22Rv1 (cell line): ENCODE results near the gene VPS72.
A peak's percentile ranks its signal among the peaks of the same experiment; 100 is the strongest.

Experiments
- H3K27ac ChIP-seq: fragments of 450-650 bp; 2 replicates; pipeline ENCODE4 v1.5.1; 2017
- CTCF ChIP-seq: fragments of 450-650 bp; IDR thresholded peaks from 2 replicates; pipeline ENCODE4 v1.5.1; 2017; ENCODE audit warnings: mild to moderate bottlenecking
- ZFX ChIP-seq: fragments of 450-650 bp; IDR thresholded peaks from 2 replicates; pipeline ENCODE4 v1.6.1; 2017; ENCODE audit warnings: antibody characterized with exemption, borderline replicate concordance

VPS72 gene

GRCh38 chr1:151193856-151194255, 3.9 kb upstream of the VPS72 start:
- no peak overlapping the region for H3K27ac ChIP-seq
- no peak for TF ChIP-seq CTCF
- TF ChIP-seq ZFX, result no peak

- TF ChIP-seq CTCF (no peak), ZFX (no peak)
- H3K27ac ChIP-seq, result no peak overlapping the region
Measured at GRCh38 chr1:151193304-151193703, 3.3 kb upstream of the VPS72 start.

GRCh38 chr1:151192047-151192446, 2.0 kb upstream of the VPS72 start:
- TF ChIP-seq ZFX, result no peak
- TF ChIP-seq CTCF, result no peak
- no peak overlapping the region for H3K27ac ChIP-seq

- H3K27ac ChIP-seq, result peak overlapping the region; percentile 69; the same call in 1 of the 2 replicates
Measured at GRCh38 chr1:151188667-151189066, 1.3 kb downstream of the VPS72 start.

- no peak overlapping the region for H3K27ac ChIP-seq
- no peak for TF ChIP-seq ZFX
- no peak for TF ChIP-seq CTCF
Measured at GRCh38 chr1:151187205-151187604, 2.8 kb downstream of the VPS72 start.

- no peak for TF ChIP-seq CTCF
- no peak for TF ChIP-seq ZFX
- H3K27ac ChIP-seq, result no peak overlapping the region
Measured at GRCh38 chr1:151184211-151184610, 5.8 kb downstream of the VPS72 start.

GRCh38 chr1:151176514-151177045, 13.4 kb downstream of the VPS72 start:
- H3K27ac ChIP-seq, result no peak overlapping the region
- TF ChIP-seq ZFX (no peak), CTCF (no peak)

GRCh38 chr1:151175863-151176262, 14.1 kb downstream of the VPS72 start, which contains the start of gene TMOD4:
TMOD4 (minus strand) TSS chr1:151175981; CDS start chr1:151174875, 1,106 bp downstream.
- H3K27ac ChIP-seq, result no peak within 1 kb of the TSS
- TF ChIP-seq ZFX (no peak), CTCF (peak; percentile 77)
